ENCODE results near the gene ZNF511.

The ZNF511 gene

GRCh38 chr10:133336577-133337369, 28.1 kb downstream of the ZNF511 start, which contains the start of gene CALY:
Gene CALY (minus strand): TSS chr10:133336896. CDS start chr10:133328989, 7,907 bp downstream.
- DNase-seq = peak in 1 of 14 donors; percentile 78

DNA sequence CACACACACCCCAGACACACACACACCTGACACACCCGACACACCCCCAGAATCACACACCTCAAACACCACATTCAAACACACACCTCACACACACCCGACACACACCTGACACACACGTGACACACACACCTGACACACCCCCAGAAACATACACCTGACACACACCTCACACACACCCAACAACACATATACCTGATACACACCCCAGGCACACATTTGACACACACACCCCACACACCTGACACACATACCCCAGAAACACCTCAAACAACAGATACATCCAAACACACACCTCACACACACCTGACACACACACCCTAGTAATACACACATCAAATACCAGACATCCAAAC, 28.6 kb downstream of the ZNF511 start:
- DNase-seq = no peak

- no peak for DNase-seq
Measured at GRCh38 chr10:133338080-133339071, 29.7 kb downstream of the ZNF511 start.

- no peak for DNase-seq
Measured at GRCh38 chr10:133339708-133340380, 31.1 kb downstream of the ZNF511 start.

DNA sequence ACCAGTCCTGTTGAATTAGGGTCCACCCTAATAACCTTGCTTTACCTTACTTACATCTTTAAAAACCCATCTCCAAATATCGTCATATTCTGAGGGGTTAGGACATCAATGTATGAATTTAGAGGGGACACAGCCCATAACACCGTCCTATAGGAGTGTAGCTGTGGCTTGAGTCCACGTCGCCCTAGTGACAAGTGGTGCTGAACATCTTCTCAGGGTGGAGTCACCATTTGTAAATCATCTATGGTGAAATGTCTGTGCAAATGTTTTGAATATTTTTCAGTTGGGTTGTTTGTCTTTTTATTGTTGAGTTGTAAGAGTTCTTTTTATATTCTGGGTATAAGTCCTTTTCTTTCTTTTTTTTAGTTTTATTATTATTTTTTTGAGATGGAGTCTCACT, 33.3 kb downstream of the ZNF511 start:
- no peak for DNase-seq

GRCh38 chr10:133342942-133343341, 34.2 kb downstream of the ZNF511 start:
- no peak for DNase-seq

DNA sequence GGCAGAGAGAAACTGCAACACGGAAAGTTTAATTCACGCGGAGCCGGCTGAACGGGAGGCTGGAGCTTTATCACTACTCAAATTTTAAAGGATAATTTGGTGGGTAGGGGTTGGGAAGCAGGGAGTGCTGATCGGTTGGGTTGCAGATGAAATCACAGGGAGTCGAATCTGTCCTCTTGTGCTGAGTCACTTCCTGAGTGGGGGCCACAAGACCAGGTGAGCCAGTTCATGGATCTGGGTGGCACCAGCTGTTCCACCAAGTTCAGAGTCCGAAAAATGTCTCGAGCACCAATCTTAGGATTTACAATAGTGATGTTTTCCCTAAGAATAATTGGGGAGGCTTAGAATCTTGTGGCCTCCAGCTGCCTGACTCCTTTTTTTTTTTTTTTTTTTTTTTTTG, 34.8 kb downstream of the ZNF511 start:
- DNase-seq = no peak

GRCh38 chr10:133344236-133344635, 35.5 kb downstream of the ZNF511 start:
- no peak for DNase-seq

DNA sequence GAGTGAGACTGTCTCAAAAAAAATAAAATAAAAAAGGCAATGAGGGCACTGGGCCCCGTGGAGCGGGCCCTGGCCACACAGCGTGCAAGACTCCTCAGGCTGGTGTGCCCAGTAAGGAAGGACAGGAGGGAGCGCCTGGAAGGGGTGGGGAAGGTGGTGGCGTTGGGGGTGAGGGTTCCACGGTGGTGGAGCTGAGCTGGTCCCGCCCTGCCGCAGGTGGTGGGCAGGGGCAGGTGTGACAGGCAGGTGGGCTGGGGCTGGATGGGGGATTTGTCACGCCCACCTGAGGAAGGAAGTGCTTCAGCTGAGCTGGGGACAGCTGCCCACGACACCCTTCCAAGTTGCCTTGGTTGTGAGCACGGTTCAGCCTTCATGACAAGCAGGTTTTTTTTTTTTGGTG, 37.7 kb downstream of the ZNF511 start:
- no peak for DNase-seq

GRCh38 chr10:133347710-133348517, 39.2 kb downstream of the ZNF511 start:
- no peak for DNase-seq

- DNase-seq = no peak
Measured at GRCh38 chr10:133349160-133349568, 40.5 kb downstream of the ZNF511 start.

DNA sequence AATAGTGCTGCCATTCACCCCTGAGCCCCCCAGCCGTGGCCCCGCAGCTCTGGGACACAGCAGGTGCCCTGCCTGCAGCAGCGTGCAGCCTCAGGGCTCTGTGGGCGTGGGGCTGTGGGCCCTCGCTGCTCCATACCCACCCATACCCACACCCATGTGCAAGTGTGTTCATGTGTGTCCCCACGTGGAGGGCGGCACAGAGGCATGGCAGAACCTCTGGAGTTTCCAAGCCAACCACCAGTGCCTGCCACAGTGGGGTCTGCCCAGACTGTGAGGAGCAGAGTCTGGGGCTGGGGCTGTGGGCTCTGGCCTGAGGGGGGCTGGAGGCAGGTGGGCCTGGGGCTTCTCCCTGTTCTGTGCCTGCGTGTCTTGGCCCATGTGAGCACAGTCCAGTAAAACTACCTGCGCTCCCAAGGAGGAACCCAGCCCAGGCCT, 40.9 kb downstream of the ZNF511 start:
- DNase-seq = no peak

- no peak for DNase-seq
Measured at GRCh38 chr10:133350283-133350949, 41.7 kb downstream of the ZNF511 start.

GRCh38 chr10:133350950-133351329, 42.2 kb downstream of the ZNF511 start:
- DNase-seq = no peak

DNA sequence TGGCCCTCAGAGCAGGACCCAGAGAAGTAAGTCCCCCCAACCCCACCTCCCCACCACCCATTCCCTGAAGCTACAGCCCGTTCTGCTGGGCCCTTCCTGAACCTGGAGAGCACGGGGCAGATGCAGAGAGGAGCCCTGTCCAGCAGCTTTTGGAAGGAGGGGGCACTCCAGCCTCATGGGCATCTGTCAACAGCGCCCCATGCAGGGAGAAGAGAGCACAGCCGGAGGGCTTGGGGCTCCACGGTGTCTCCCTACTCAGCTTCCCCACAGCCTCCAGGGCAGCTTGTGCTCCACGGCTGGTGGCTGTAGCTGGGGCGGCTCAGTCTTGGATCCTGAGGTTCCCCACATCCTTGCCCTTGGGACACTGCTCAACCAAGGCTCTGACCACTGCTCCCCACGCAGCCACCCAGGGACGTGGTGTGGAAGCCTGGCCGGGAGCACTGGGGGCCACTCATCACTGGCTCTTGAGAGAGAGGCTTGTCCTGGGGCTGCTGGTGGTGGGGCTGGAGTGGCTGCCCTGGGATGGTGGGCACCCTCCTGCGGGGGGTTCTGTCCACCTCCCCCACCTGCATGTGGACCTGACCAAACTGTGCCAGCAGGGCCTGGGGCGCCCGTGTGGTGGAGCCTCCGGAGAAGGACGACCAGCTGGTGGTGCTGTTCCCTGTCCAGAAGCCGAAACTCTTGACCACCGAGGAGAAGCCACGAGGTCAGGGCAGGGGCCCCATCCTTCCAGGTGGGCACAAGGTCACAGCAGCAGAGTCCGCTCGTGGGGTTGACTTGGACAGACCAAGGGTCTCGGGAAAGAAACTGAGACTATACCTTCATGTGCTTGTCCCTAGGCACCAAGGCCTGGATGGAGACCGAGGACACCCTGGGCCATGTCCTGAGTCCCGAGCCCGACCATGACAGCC, 42.9 kb downstream of the ZNF511 start:
- DNase-seq = no peak

DNA sequence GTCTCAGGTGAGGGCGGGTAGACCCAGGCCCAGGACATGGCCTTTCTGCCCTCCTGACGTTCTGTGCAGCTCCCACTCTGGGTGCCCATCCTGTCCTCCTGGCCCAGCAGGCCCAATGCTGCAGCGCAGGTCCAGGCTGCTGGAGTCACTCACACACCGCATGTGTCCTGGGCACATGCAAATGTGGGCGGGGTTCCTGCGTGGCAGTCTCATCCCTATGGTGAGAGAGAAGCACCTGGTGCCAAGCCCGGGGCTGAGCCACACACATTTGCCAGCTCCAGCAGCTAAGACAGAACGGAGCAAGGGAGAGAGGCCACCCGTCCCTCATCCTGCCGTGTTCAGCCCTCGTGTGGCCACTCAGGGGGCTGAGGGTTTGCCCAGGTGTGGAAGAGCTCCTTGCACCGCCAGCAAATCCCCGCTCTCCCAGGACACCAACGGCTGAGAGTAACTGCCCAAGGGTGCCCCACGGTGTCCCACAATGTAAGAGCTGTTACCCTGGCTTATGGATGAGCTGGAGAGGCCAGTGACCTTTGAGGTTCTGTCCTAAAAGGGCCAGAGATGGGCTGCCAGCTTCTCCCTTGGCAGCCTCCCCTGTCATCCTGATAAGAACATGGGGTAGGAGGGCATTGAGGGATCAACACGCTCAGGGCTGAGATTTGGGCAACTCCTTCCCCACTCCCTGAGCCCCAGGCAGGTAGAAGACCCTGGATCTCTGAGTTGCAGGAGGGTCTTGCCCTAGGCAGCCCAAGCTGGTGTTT, 44.7 kb downstream of the ZNF511 start:
- DNase-seq = peak in 1 of 14 donors; percentile 37

GRCh38 chr10:133353988-133354605, 45.4 kb downstream of the ZNF511 start:
- no peak for DNase-seq

- DNase-seq = no peak
Measured at GRCh38 chr10:133354672-133355240, 46.0 kb downstream of the ZNF511 start.

- DNase-seq = no peak
Measured at GRCh38 chr10:133355266-133355665, 46.6 kb downstream of the ZNF511 start.
